A673 (cell line): ENCODE results near the gene GNAT2. TPM values are rescaled to one million over a fixed set of nuclear protein-coding genes. Genes with fewer than 3 reads are reported as not detected.

ENCODE experiments used
- BruUV-seq: library from RNA; stranded (reverse); fragments of 400-500 nt; replicated peaks from 2 replicates; lab custom pipeline; 2021; lab: Mats Ljungman, UMichigan
- CTCF ChIA-PET: fragments of 300-600 bp; sonication (Branson Sonifier 250); formaldehyde crosslinking; loops from one replicate; lab custom pipeline; 2022; ENCODE audit warnings: antibody characterized with exemption; lab: Charles Lee
- POLR2A ChIA-PET: fragments of 300-600 bp; sonication (Branson Sonifier 250); formaldehyde crosslinking; loops from one replicate; lab custom pipeline; 2022; ENCODE audit warnings: antibody characterized with exemption; ENCODE audit not compliant: low non-redundant PET; lab: Charles Lee
- DNase-seq: peaks from one replicate; pipeline ENCODE4 v3.0.0-alpha.2; 2015; ENCODE audit warnings: low spot score
- H3K27ac ChIP-seq: fragments of 200-600 bp; sonication (generic); 2 replicates; pipeline ENCODE4 v1.5.1; 2016; ENCODE audit warnings: mixed run types, low read depth, mild to moderate bottlenecking, mixed read lengths, antibody characterized with exemption, low read length; ENCODE audit not compliant: poor library complexity, severe bottlenecking
- H3K27me3 ChIP-seq: fragments of 200-600 bp; sonication (generic); replicated peaks from 2 replicates; pipeline ENCODE4 v1.6.1; 2017; ENCODE audit warnings: mixed run types, low read depth, mild to moderate bottlenecking, mixed read lengths, antibody characterized with exemption, low read length; ENCODE audit not compliant: insufficient read depth, poor library complexity
- H3K36me3 ChIP-seq: fragments of 200-600 bp; sonication (generic); 2 replicates; pipeline ENCODE4 v1.6.1; 2016; ENCODE audit warnings: mixed run types, mild to moderate bottlenecking, mixed read lengths, antibody characterized with exemption, low read length; ENCODE audit not compliant: insufficient read depth, poor library complexity, severe bottlenecking
- H3K4me1 ChIP-seq: fragments of 200-600 bp; sonication (generic); 2 replicates; pipeline ENCODE4 v1.6.1; 2017; ENCODE audit warnings: mixed run types, mild to moderate bottlenecking, mixed read lengths, antibody characterized with exemption, low read length; ENCODE audit not compliant: insufficient read depth, poor library complexity, severe bottlenecking
- H3K4me3 ChIP-seq: fragments of 200-600 bp; sonication (generic); 2 replicates; pipeline ENCODE4 v1.5.1; 2016; ENCODE audit warnings: low read depth, mixed run types, mild to moderate bottlenecking, mixed read lengths, low read length; ENCODE audit not compliant: poor library complexity, severe bottlenecking
- H3K9me3 ChIP-seq: fragments of 200-600 bp; sonication (generic); 2 replicates; pipeline ENCODE4 v1.6.1; 2016; ENCODE audit warnings: mixed run types, low read depth, mild to moderate bottlenecking, mixed read lengths, antibody characterized with exemption, low read length; ENCODE audit not compliant: poor library complexity, severe bottlenecking
- CTCF ChIP-seq: fragments of 300-800, 200-600 bp; sonication (generic); conservative IDR thresholded peaks from 2 replicates; pipeline ENCODE4 v1.5.1; 2017; ENCODE audit warnings: low read depth, mild to moderate bottlenecking, antibody characterized with exemption, low read length, moderate library complexity, mixed read lengths
- EZH2 ChIP-seq: fragments of 200-600 bp; sonication (generic); IDR thresholded peaks from 2 replicates; pipeline ENCODE4 v1.6.1; 2017; ENCODE audit warnings: borderline replicate concordance, low read depth, mild to moderate bottlenecking, mixed read lengths, antibody characterized with exemption, low read length; ENCODE audit not compliant: poor library complexity, severe bottlenecking
- intact Hi-C: fragments of 100-400 bp; cut with micrococcal nuclease; formaldehyde crosslinking; loops from one replicate; pipeline ENCODE4 v1.10.0; 2022; ENCODE audit not compliant: unreplicated experiment
- total RNA-seq: library from RNA; stranded (reverse); gene quantifications from 2 replicates; pipeline ENCODE4 v1.2.3, GENCODE V29; 2021

Gene GNAT2
- total RNA-seq, 1 experiment from 2014 or later: not detected

GRCh38 chr1:109620401-109620791 is 980 bp upstream of the GNAT2 start:
- Histone ChIP-seq H3K27ac (peak overlapping the region; percentile 92), H3K36me3 (no peaks in the 10 kb centered on the region), H3K4me1 (peaks cover 49% of the 10 kb centered on the region), H3K27me3 (no peaks in the 10 kb centered on the region), H3K9me3 (no peaks in the 10 kb centered on the region), H3K4me3 (peak overlapping the region; percentile 88)
- DNase-seq: peak; percentile 56
- ChIA-PET POLR2A (interaction anchor here (0.6 kb wide), 1 partner anchor 535 kb away, joined by 3 read pairs; no protein-coding TSS in a partner anchor), CTCF (interaction anchor here (0.7 to 1.5 kb wide), 3 partner anchors 10 to 21 kb away, joined by 3 to 7 read pairs (median 3); no protein-coding TSS in a partner anchor)
- TF ChIP-seq CTCF: no peak
- no peak for TF ChIP-seq EZH2
- intact Hi-C loops: loop anchor here (5.0 kb wide), 1 partner anchor 73 kb away; the partner anchor contains the start of gene GNAI3
- BruUV-seq: no TSS peak

- Histone ChIP-seq H3K4me1 (peaks cover 42% of the 10 kb centered on the region), H3K36me3 (no peaks in the 10 kb centered on the region), H3K27me3 (no peaks in the 10 kb centered on the region), H3K27ac (peak overlapping the region; percentile 92), H3K4me3 (peak overlapping the region; percentile 88), H3K9me3 (no peaks in the 10 kb centered on the region)
- intact Hi-C loops: no loop called here
- BruUV-seq: TSS peak; percentile 92
- TF ChIP-seq EZH2 (no peak), CTCF (no peak)
- ChIA-PET POLR2A (no interaction called here), CTCF (no interaction called here)
- DNase-seq: peak; percentile 30
Measured at GRCh38 chr1:109618661-109619575, 498 bp downstream of the GNAT2 start.

GRCh38 chr1:109617291-109617801 is 2.1 kb downstream of the GNAT2 start:
- no peak overlapping the region for H3K4me3 ChIP-seq
- H3K27me3 ChIP-seq: no peaks in the 10 kb centered on the region
- ChIA-PET POLR2A (interaction anchor here (0.5 kb wide), 1 partner anchor 13 kb away, joined by 7 read pairs; no protein-coding TSS in a partner anchor), CTCF (interaction anchor here (1.0 to 1.1 kb wide), 2 partner anchors 13 to 72 kb away, joined by 3 to 5 read pairs; no protein-coding TSS in a partner anchor)
- H3K4me1 ChIP-seq: peaks cover 29% of the 10 kb centered on the region
- no peaks in the 10 kb centered on the region for H3K9me3 ChIP-seq
- H3K27ac ChIP-seq: no peak overlapping the region
- BruUV-seq: no TSS peak
- TF ChIP-seq CTCF (no peak), EZH2 (no peak)
- DNase-seq: peak; percentile 73
- no peaks in the 10 kb centered on the region for H3K36me3 ChIP-seq
- intact Hi-C loops: no loop called here
